GM23338 (cell line): Measurements from ENCODE around the gene SDR42E1. TPM values are rescaled to one million over a fixed set of nuclear protein-coding genes. Genes with fewer than 3 reads are reported as not detected.

Source experiments
- ATAC-seq: fragments of 200-7000 bp; cut with Tn5 transposase; 3 replicates; pipeline ENCODE4 v1.9.1; 2020
- DNase-seq: peaks from one replicate; pipeline ENCODE4 v3.0.0-alpha.2; 2015; ENCODE audit warnings: low spot score
- H2AFZ ChIP-seq: fragments of 200-600 bp; sonication (generic); 2 replicates; pipeline ENCODE4 v1.8.0; 2016; ENCODE audit warnings: antibody characterized with exemption, mild to moderate bottlenecking, moderate library complexity
- H3F3A ChIP-seq: fragments of 200-600 bp; sonication (generic); replicated peaks from 2 replicates; pipeline ENCODE4 v1.8.0; 2017; ENCODE audit warnings: antibody characterized with exemption, mixed run types, low read depth
- H3K27ac ChIP-seq: fragments of 200-600 bp; sonication (generic); 2 replicates; pipeline ENCODE4 v1.6.1; 2016; ENCODE audit warnings: low read depth
- H3K27me3 ChIP-seq: fragments of 200-600 bp; sonication (generic); 2 replicates; pipeline ENCODE4 v1.8.0; 2016; ENCODE audit warnings: mild to moderate bottlenecking, mixed run types, moderate library complexity; ENCODE audit not compliant: insufficient read depth
- H3K36me3 ChIP-seq: fragments of 200-600 bp; sonication (generic); 2 replicates; pipeline ENCODE4 v1.8.0; 2016; ENCODE audit warnings: mild to moderate bottlenecking; ENCODE audit not compliant: insufficient read depth
- H3K4me1 ChIP-seq: fragments of 200-600 bp; sonication (generic); 2 replicates; pipeline ENCODE4 v1.8.0; 2016; ENCODE audit warnings: mild to moderate bottlenecking, moderate library complexity; ENCODE audit not compliant: insufficient read depth
- H3K4me2 ChIP-seq: fragments of 200-600 bp; sonication (generic); 2 replicates; pipeline ENCODE4 v1.7.1; 2017; ENCODE audit warnings: mixed run types
- H3K4me3 ChIP-seq: fragments of 200-600 bp; sonication (generic); 2 replicates; pipeline ENCODE4 v1.6.1; 2016; ENCODE audit warnings: mixed run types
- H3K79me2 ChIP-seq: fragments of 200-600 bp; sonication (generic); replicated peaks from 2 replicates; pipeline ENCODE4 v1.8.0; 2017; ENCODE audit warnings: mild to moderate bottlenecking; ENCODE audit not compliant: insufficient read depth
- H3K9me2 ChIP-seq: fragments of 200-600 bp; sonication (generic); 2 replicates; pipeline ENCODE4 v1.8.0; 2017; ENCODE audit not compliant: insufficient read depth
- H4K20me1 ChIP-seq: fragments of 200-600 bp; sonication (generic); replicated peaks from 2 replicates; pipeline ENCODE4 v1.8.0; 2017; ENCODE audit warnings: mild to moderate bottlenecking; ENCODE audit not compliant: insufficient read depth
- H3K27ac Mint-ChIP-seq: 2 replicates; pipeline ENCODE4 v1.8.0; 2020; ENCODE audit warnings: inconsistent platforms, mild to moderate bottlenecking, moderate library complexity, mixed read lengths
- H3K27me3 Mint-ChIP-seq: 3 replicates; pipeline ENCODE4 v1.8.0; 2022; ENCODE audit warnings: low read depth, mild to moderate bottlenecking, moderate library complexity, mixed read lengths, inconsistent platforms; ENCODE audit not compliant: insufficient read depth, poor library complexity
- H3K36me3 Mint-ChIP-seq: 3 replicates; pipeline ENCODE4 v1.8.0; 2021; ENCODE audit warnings: low read depth, mild to moderate bottlenecking, inconsistent platforms, moderate library complexity, mixed read lengths
- H3K4me1 Mint-ChIP-seq: 3 replicates; pipeline ENCODE4 v1.8.0; 2020; ENCODE audit warnings: mild to moderate bottlenecking, inconsistent platforms, mixed read lengths
- H3K4me3 Mint-ChIP-seq: 3 replicates; pipeline ENCODE4 v1.8.0; 2021; ENCODE audit warnings: moderate library complexity, mild to moderate bottlenecking, inconsistent platforms, mixed read lengths
- H3K9me3 Mint-ChIP-seq: 3 replicates; pipeline ENCODE4 v1.8.0; 2020; ENCODE audit warnings: moderate library complexity, mild to moderate bottlenecking, inconsistent platforms, mixed read lengths
- JUNB ChIP-seq: IDR thresholded peaks from one replicate; pipeline ENCODE4 v1.6.1; 2016; ENCODE audit warnings: antibody characterized with exemption; ENCODE audit not compliant: unreplicated experiment
- NANOG ChIP-seq: IDR thresholded peaks from 2 replicates; pipeline ENCODE4 v1.6.1; 2016; ENCODE audit warnings: antibody characterized with exemption, borderline replicate concordance
- REST ChIP-seq: IDR thresholded peaks from one replicate; pipeline ENCODE4 v1.6.1; 2018; ENCODE audit warnings: antibody characterized with exemption; ENCODE audit not compliant: unreplicated experiment
- ZNF331 ChIP-seq: fragments of 250-450 bp; sonication (Bioruptor Pico); IDR thresholded peaks from 2 replicates; pipeline ENCODE4 v1.5.0; 2020; ENCODE audit warnings: low read depth, mild to moderate bottlenecking, moderate library complexity
- ZNF462 ChIP-seq: fragments of 250-450 bp; sonication (Bioruptor Pico); IDR thresholded peaks from 2 replicates; pipeline ENCODE4 v1.5.0; 2020; ENCODE audit warnings: mild to moderate bottlenecking, moderate library complexity
- polyA plus RNA-seq: library from polyadenylated mRNA; unstranded; fragments of >200 nt; fragmentation: Nextera tagmentation; extraction: Ambion mirVana; gene quantifications from 2 replicates; pipeline ENCODE4 v1.2.1, GENCODE V29; 2016
- total RNA-seq: library from RNA; depleted of rRNA; stranded (reverse); fragments of >200 nt; shearing (Covaris generic); gene quantifications from 2 replicates; pipeline ENCODE4 v1.2.3, GENCODE V29; 2014

The SDR42E1 gene
- total and polyA plus RNA-seq, 2 experiments from 2014 or later: 0.03 TPM; not detected in 1

- H3K9me2 ChIP-seq: no peaks in the 10 kb centered on the region
- H2AFZ ChIP-seq: no peak overlapping the region
- H4K20me1 ChIP-seq: no peaks in the 10 kb centered on the region
- H3K36me3 ChIP-seq: no peaks in the 10 kb centered on the region
- ATAC-seq (no peak), DNase-seq (no peak)
- no peak for TF ChIP-seq REST
- no peaks in the 10 kb centered on the region for H3F3A ChIP-seq
- H3K4me1 Mint-ChIP-seq: peaks cover 19% of the 10 kb centered on the region
- no peaks in the 10 kb centered on the region for H3K36me3 Mint-ChIP-seq
- no peak overlapping the region for H3K4me3 ChIP-seq
- no peak overlapping the region for H3K27ac Mint-ChIP-seq
- H3K79me2 ChIP-seq: no peaks in the 10 kb centered on the region
- no peaks in the 10 kb centered on the region for H3K27me3 ChIP-seq
- no peaks in the 10 kb centered on the region for H3K4me1 ChIP-seq
- H3K27ac ChIP-seq: no peak overlapping the region
- H3K4me2 ChIP-seq: no peak overlapping the region
- no peaks in the 10 kb centered on the region; the same call in 2 of the 3 replicates for H3K9me3 Mint-ChIP-seq
- H3K27me3 Mint-ChIP-seq: peaks cover 4% of the 10 kb centered on the region
- H3K4me3 Mint-ChIP-seq: no peak overlapping the region
Observed at GRCh38 chr16:81997738-81998137, 13.5 kb downstream of the SDR42E1 start.

GRCh38 chr16:81996664-81997509 is 14.4 kb downstream of the SDR42E1 start:
- Histone ChIP-seq H3K27me3 (no peaks in the 10 kb centered on the region), H3K36me3 (no peaks in the 10 kb centered on the region), H3K27ac (no peak overlapping the region), H3F3A (no peaks in the 10 kb centered on the region), H4K20me1 (no peaks in the 10 kb centered on the region), H2AFZ (peak overlapping the region; percentile 11; the same call in 1 of the 2 replicates), H3K9me2 (no peaks in the 10 kb centered on the region), H3K4me1 (no peaks in the 10 kb centered on the region), H3K4me3 (no peak overlapping the region), H3K4me2 (no peak overlapping the region), H3K79me2 (no peaks in the 10 kb centered on the region)
- no peak overlapping the region for H3K4me3 Mint-ChIP-seq
- H3K36me3 Mint-ChIP-seq: no peaks in the 10 kb centered on the region
- H3K27me3 Mint-ChIP-seq: peaks cover 4% of the 10 kb centered on the region
- no peak overlapping the region for H3K27ac Mint-ChIP-seq
- no peaks in the 10 kb centered on the region; the same call in 2 of the 3 replicates for H3K9me3 Mint-ChIP-seq
- DNase-seq (peak; percentile 73), ATAC-seq (peak; percentile 86)
- peaks cover 21% of the 10 kb centered on the region for H3K4me1 Mint-ChIP-seq
- TF ChIP-seq ZNF331 (CRISPR knock-in tag) (no peak), ZNF462 (no peak), REST (no peak), JUNB (no peak), NANOG (no peak)
